ENCODE measurements around the gene GGN. TPM values are rescaled to one million over a fixed set of nuclear protein-coding genes. Genes with fewer than 3 reads are reported as not detected.

GGN gene
- total RNA-seq, 1 donor from 2014 or later, result 1.5 TPM

DNA sequence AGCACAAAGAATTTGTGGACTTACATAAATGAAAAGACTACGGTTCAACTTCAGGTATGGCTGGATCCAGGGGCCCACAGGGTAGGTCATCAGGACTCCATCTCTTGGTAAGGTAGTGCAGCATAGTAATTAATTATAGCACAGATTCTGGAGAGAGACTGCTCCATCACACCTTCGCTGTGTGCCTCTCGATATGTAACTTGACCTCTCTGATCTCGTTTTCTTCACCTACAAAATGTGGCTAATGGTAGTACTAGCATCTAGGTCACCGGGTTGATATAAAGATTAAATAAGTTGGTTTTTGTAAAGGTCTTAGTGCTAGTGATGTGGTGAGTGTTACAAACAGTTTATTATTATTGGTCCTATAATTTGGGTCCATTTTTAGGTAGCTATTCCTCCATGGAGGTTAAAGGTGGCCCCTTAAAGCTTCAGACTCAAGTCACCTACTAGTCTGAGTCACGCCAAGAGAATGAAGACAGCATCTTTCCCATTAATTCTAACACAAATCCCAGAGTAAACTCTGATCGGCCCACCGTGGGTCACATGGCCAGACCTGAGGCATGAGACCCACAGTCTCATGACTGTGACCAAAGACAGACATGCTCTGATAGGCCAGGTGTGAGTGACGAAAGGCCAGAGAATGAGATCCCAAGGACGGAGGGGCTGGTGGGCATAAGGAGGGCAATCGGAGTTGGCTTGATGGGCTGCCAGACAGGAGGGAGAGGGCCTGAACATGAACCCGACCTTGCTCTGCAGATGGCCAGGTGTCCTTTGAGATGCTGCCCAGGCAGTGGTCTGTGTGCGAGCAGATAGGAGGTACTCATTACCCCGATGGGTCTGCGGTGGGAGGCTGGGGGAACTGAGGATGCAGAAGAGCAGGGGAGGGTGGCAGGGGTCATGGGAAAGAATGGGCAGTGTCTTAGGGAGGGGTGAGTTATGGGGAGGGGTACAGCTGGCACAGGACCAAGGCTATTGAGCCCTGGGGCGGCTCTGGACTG, 31.8 kb downstream of the GGN start:
- Mint-ChIP-seq H3K27ac (ENCODE audit: unreplicated experiment) (no peak overlapping the region), H3K9me3 (ENCODE audit: low read depth) (no peaks in the 10 kb centered on the region), H3K4me1 (ENCODE audit: low read depth) (peaks cover 4% of the 10 kb centered on the region), H3K36me3 (ENCODE audit: low read depth) (no peaks in the 10 kb centered on the region), H3K4me3 (ENCODE audit: unreplicated experiment) (no peak overlapping the region), H3K27me3 (ENCODE audit: low read depth) (peaks cover 41% of the 10 kb centered on the region)
- TF ChIP-seq, protein P1, sequence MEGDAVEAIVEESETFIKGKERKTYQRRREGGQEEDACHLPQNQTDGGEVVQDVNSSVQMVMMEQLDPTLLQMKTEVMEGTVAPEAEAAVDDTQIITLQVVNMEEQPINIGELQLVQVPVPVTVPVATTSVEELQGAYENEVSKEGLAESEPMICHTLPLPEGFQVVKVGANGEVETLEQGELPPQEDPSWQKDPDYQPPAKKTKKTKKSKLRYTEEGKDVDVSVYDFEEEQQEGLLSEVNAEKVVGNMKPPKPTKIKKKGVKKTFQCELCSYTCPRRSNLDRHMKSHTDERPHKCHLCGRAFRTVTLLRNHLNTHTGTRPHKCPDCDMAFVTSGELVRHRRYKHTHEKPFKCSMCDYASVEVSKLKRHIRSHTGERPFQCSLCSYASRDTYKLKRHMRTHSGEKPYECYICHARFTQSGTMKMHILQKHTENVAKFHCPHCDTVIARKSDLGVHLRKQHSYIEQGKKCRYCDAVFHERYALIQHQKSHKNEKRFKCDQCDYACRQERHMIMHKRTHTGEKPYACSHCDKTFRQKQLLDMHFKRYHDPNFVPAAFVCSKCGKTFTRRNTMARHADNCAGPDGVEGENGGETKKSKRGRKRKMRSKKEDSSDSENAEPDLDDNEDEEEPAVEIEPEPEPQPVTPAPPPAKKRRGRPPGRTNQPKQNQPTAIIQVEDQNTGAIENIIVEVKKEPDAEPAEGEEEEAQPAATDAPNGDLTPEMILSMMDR (IDR thresholded peaks at IDR 0.05), result no peak
- DNase-seq (ENCODE audit: low spot score), result no peak

DNA sequence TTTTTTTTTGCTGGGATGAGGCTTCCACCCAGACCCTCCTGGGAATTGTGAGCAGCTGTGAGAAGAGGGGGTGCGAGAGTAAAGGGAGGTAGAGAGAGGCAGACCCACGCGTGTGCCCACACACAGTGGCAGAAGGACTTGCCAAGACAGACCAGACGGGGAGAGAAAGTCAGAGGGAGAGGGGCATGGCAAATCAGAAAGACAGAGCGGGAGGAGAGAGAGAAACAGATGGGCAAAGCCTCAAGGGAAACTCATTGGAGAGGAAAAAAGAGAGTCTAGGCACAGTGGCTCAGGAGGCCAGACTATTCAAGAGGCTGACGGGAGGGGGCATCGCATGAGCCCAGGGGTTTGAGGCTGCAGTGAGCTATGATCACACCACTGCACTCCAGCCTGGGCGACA, 35.2 kb downstream of the GGN start:
- TF ChIP-seq, protein P1 (IDR thresholded peaks at IDR 0.05), result no peak
- Mint-ChIP-seq H3K36me3 (ENCODE audit: low read depth) (no peaks in the 10 kb centered on the region), H3K4me1 (ENCODE audit: low read depth) (no peaks in the 10 kb centered on the region), H3K27ac (ENCODE audit: unreplicated experiment) (no peak overlapping the region), H3K4me3 (ENCODE audit: unreplicated experiment) (no peak overlapping the region), H3K27me3 (ENCODE audit: low read depth) (peaks cover 23% of the 10 kb centered on the region), H3K9me3 (ENCODE audit: low read depth) (no peaks in the 10 kb centered on the region)
- DNase-seq (ENCODE audit: low spot score), result no peak

DNA sequence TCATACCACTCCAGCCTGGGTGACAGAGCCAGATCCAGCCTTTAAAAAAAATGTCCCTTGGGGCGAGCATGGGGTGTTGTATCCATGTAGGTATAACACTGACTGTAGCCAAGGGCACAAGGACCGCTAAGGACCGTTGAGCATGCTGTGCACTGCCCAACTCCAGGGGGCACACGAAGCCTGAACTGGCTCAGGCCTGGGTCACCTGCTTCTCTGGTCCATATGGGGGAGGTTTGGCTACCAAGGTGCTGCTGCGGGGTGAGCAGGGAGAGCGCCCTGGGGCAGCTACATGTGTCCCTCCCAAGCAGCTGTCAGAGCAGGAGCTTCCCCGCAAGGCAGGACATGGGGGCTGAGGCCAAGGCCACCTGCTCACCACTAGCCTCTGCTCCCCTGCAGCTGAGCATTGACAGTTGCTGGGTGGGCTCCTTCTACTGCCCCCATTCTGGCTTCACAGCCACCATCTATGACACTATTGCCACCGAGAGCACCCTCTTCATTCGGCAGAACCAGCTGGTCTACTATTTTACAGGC, 35.9 kb downstream of the GGN start:
- Mint-ChIP-seq H3K4me1 (ENCODE audit: low read depth) (no peaks in the 10 kb centered on the region), H3K4me3 (ENCODE audit: unreplicated experiment) (no peak overlapping the region), H3K27me3 (ENCODE audit: low read depth) (peaks cover 23% of the 10 kb centered on the region), H3K36me3 (ENCODE audit: low read depth) (no peaks in the 10 kb centered on the region), H3K27ac (ENCODE audit: unreplicated experiment) (no peak overlapping the region), H3K9me3 (ENCODE audit: low read depth) (no peaks in the 10 kb centered on the region)
- TF ChIP-seq, protein P1 (IDR thresholded peaks at IDR 0.05), result no peak
- DNase-seq (ENCODE audit: low spot score), result no peak

DNA sequence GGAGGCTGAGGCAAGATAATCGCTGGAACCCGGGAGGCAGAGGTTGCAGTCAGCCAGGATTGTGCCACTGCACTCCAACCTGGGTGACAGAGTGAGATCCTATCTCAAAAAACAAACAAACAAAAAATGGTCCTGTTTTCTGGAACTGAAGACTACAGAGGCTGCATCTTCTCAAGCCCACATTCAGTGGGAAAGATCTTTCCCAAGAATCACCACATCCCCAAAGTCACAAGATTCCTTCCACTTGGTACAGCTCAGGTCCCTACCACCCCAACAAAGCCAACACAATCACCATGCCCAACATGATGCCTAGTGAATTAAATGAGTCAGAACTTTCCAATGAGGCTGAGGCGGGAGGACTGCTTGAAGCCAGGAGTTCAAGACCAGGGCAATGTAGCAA, 37.0 kb downstream of the GGN start:
- H3K4me1 Mint-ChIP-seq (ENCODE audit: low read depth), result no peaks in the 10 kb centered on the region
- no peak overlapping the region for H3K27ac Mint-ChIP-seq (ENCODE audit: unreplicated experiment)
- H3K27me3 Mint-ChIP-seq (ENCODE audit: low read depth), result peaks cover 12% of the 10 kb centered on the region
- no peak for DNase-seq (ENCODE audit: low spot score)
- H3K4me3 Mint-ChIP-seq (ENCODE audit: unreplicated experiment), result no peak overlapping the region
- TF ChIP-seq, protein P1 (IDR thresholded peaks at IDR 0.05), result no peak
- no peaks in the 10 kb centered on the region for H3K9me3 Mint-ChIP-seq (ENCODE audit: low read depth)
- H3K36me3 Mint-ChIP-seq (ENCODE audit: low read depth), result no peaks in the 10 kb centered on the region

DNA sequence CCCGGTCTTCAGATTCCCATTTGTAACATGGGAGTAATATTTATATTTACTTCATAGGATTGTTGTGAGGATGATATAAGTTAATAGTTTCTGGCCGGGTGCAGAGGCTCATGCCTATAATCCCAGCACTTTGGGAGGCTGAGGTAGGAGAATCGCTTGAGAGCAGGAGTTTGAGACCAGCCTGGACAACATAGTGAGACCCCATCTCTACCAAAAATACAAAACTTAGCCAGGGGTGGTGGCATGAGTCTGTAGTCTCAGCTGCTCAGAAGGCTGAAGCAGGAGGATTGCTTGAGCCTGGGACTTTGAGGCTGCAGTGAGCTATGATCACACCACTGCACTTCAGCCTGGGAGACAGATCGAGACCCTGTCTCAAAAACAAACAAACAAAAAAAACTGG, 41.0 kb downstream of the GGN start:
- no peaks in the 10 kb centered on the region for H3K9me3 Mint-ChIP-seq (ENCODE audit: low read depth)
- H3K27ac Mint-ChIP-seq (ENCODE audit: unreplicated experiment), result no peak overlapping the region
- TF ChIP-seq, protein P1 (IDR thresholded peaks at IDR 0.05), result no peak
- H3K4me3 Mint-ChIP-seq (ENCODE audit: unreplicated experiment), result no peak overlapping the region
- H3K36me3 Mint-ChIP-seq (ENCODE audit: low read depth), result peaks cover 4% of the 10 kb centered on the region
- H3K4me1 Mint-ChIP-seq (ENCODE audit: low read depth), result no peaks in the 10 kb centered on the region
- DNase-seq (ENCODE audit: low spot score), result no peak
- peaks cover 2% of the 10 kb centered on the region for H3K27me3 Mint-ChIP-seq (ENCODE audit: low read depth)
